Fibroblast of lung (primary cell): ENCODE results near the gene BASP1.

Experiments used
- EZH2 ChIP-seq: IDR thresholded peaks from 2 replicates; pipeline ENCODE4 v1.5.1; 2012; ENCODE audit warnings: low read length, control low read depth, mild to moderate bottlenecking; ENCODE audit errors: missing control alignments
- TF ChIP-seq, protein P1 (sequence below), 2 donors: IDR thresholded peaks in 1 of 2; conservative IDR thresholded peaks in 1 of 2; 1 replicate in 1 of 2; 2 replicates in 1 of 2; pipeline ENCODE4 v1.5.1; 2011 to 2012; ENCODE audit warnings: low read length in 2 of 2, control low read depth in 1 of 2, inconsistent platforms in 1 of 2, low read depth in 1 of 2, mild to moderate bottlenecking in 1 of 2

DNA sequence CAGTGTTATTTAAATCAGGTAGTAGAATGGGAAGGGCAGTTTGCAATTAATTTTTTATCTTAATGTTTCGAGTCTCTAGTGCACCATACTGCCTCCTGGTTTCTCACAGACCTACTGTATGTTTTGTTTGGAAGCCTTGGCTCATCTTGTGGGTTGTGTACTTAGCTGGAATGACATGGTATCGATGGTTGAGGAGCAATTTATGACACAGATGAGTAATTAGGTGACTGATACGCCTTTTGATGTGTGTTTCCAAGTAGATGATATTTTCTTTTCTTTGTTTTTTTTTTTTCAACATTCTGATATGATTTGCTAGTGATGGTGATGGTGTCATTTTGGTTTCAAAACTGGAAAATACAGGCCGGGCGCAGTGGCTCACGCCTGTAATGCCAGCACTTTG lies 16.1 kb downstream of the BASP1 start:
- TF ChIP-seq, protein P1, sequence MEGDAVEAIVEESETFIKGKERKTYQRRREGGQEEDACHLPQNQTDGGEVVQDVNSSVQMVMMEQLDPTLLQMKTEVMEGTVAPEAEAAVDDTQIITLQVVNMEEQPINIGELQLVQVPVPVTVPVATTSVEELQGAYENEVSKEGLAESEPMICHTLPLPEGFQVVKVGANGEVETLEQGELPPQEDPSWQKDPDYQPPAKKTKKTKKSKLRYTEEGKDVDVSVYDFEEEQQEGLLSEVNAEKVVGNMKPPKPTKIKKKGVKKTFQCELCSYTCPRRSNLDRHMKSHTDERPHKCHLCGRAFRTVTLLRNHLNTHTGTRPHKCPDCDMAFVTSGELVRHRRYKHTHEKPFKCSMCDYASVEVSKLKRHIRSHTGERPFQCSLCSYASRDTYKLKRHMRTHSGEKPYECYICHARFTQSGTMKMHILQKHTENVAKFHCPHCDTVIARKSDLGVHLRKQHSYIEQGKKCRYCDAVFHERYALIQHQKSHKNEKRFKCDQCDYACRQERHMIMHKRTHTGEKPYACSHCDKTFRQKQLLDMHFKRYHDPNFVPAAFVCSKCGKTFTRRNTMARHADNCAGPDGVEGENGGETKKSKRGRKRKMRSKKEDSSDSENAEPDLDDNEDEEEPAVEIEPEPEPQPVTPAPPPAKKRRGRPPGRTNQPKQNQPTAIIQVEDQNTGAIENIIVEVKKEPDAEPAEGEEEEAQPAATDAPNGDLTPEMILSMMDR (conservative IDR thresholded peaks at IDR 0.05 in 1 of 2, IDR thresholded peaks at IDR 0.05 in 1 of 2; ENCODE audit: low read depth in 1 of 2, low read length in 2 of 2): no peak
- TF ChIP-seq EZH2: no peak
